GM12892 (cell line): Measurements from ENCODE around the gene LAMA1.

ENCODE experiments used
- POLR2A ChIP-seq: IDR thresholded peaks from 2 replicates; pipeline ENCODE4 v1.6.1; 2011; ENCODE audit warnings: low read depth, low read length, control low read depth
- POLR2AphosphoS5 ChIP-seq: IDR thresholded peaks from 2 replicates; pipeline ENCODE4 v1.6.1; 2011; ENCODE audit warnings: low read depth, low read length, control low read depth
- TAF1 ChIP-seq: IDR thresholded peaks from 2 replicates; pipeline ENCODE4 v1.6.1; 2011; ENCODE audit warnings: low read depth, mild to moderate bottlenecking, control low read depth, low read length, borderline replicate concordance

DNA sequence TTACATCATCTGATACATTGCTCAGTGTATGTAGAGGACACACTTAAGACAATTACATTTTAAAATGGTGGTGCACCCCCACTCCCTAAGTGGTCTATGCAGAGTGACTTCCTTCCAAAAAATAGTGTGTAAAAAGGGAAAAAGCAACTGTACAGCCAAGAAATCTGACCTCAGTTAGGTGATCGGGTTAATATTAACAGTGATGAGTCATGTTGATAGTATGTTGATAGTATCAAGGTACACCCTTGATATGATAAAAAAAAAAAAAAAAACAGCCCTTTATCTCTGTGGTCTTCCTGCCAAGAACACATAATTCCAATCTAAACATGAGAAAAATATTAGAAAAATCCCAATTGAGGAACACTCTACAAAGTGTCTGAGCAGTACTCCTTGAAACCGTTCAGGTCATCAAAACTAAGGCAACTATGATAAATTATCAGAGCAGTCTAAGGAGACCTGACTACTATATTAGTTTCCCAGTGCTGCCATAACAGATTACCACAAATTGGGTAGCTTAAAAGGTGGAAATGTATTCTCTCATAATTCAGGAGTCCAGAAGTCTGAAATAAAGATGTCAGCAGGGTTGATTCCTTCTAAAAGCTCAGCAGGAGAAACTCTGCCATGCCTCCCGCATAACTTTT, 216.2 kb downstream of the LAMA1 start:
- TF ChIP-seq POLR2A: no peak
- no peak for TF ChIP-seq TAF1
- TF ChIP-seq POLR2AphosphoS5: no peak
